Mesenchymal stem cell (in vitro differentiated cells and primary cell): ENCODE measurements around the gene ST6GALNAC3.

Source experiments
- DNase-seq: peaks from one replicate; pipeline ENCODE4 v3.0.0-alpha.2; 2013
- H2AFZ ChIP-seq: one replicate; pipeline ENCODE4 v1.6.1; 2013; ENCODE audit warnings: low read depth, mild to moderate bottlenecking, control low read depth, inconsistent platforms, low read length, moderate library complexity
- H2AK5ac ChIP-seq: 2 replicates; pipeline ENCODE4 v1.6.1; 2013; ENCODE audit warnings: low read length, moderate library complexity, mild to moderate bottlenecking, inconsistent platforms; ENCODE audit not compliant: severe bottlenecking
- H2BK120ac ChIP-seq: one replicate; pipeline ENCODE4 v1.6.1; 2013; ENCODE audit warnings: low read depth, mild to moderate bottlenecking, inconsistent platforms, low read length, moderate library complexity
- H2BK12ac ChIP-seq, 2 experiments: one replicate each; pipeline ENCODE4 v1.6.1; 2013; ENCODE audit warnings: inconsistent platforms in 2 of 2, low read length in 2 of 2, mild to moderate bottlenecking in 2 of 2, moderate library complexity in 2 of 2, control low read depth in 1 of 2
- H2BK15ac ChIP-seq: one replicate; pipeline ENCODE4 v1.6.1; 2013; ENCODE audit warnings: mild to moderate bottlenecking, low read depth, inconsistent platforms; ENCODE audit not compliant: poor library complexity, severe bottlenecking
- H2BK5ac ChIP-seq: 2 replicates; pipeline ENCODE4 v1.6.1; 2013; ENCODE audit warnings: low read depth, mild to moderate bottlenecking, low read length, control low read depth, inconsistent platforms; ENCODE audit not compliant: poor library complexity, severe bottlenecking
- H3K14ac ChIP-seq, 2 experiments: one replicate each; pipeline ENCODE4 v1.6.1; 2013; ENCODE audit warnings: inconsistent platforms in 2 of 2, low read length in 2 of 2, control low read depth in 1 of 2, mild to moderate bottlenecking in 1 of 2, moderate library complexity in 1 of 2
- H3K18ac ChIP-seq, 2 experiments: one replicate each; pipeline ENCODE4 v1.6.1; 2013; ENCODE audit warnings: inconsistent platforms in 2 of 2, low read length in 2 of 2, control low read depth in 1 of 2, low read depth in 1 of 2, mild to moderate bottlenecking in 1 of 2
- H3K23ac ChIP-seq, 2 experiments: one replicate each; pipeline ENCODE4 v1.6.1; 2013; ENCODE audit warnings: inconsistent platforms in 2 of 2, low read length in 2 of 2, mild to moderate bottlenecking in 2 of 2, moderate library complexity in 2 of 2, control low read depth in 1 of 2
- H3K27ac ChIP-seq: 2 replicates; pipeline ENCODE4 v1.5.1; 2013; ENCODE audit warnings: mild to moderate bottlenecking, moderate library complexity, low read length, control low read depth, inconsistent platforms; ENCODE audit not compliant: poor library complexity, severe bottlenecking
- H3K27me3 ChIP-seq, 2 experiments: 2 replicates each; pipeline versions ENCODE4 v1.6.1 to v1.7.0; 2013; ENCODE audit warnings: low read length in 2 of 2, mild to moderate bottlenecking in 2 of 2, moderate library complexity in 2 of 2, control low read depth in 1 of 2, inconsistent platforms in 1 of 2; ENCODE audit not compliant: control insufficient read depth in 1 of 2, insufficient read depth in 1 of 2
- H3K36me3 ChIP-seq, 2 experiments: 2 replicates each; pipeline versions ENCODE4 v1.6.1 to v1.7.0; 2013; ENCODE audit warnings: low read length in 2 of 2, control low read depth in 1 of 2, inconsistent platforms in 1 of 2, low read depth in 1 of 2, mild to moderate bottlenecking in 1 of 2; ENCODE audit not compliant: insufficient read depth in 2 of 2, control insufficient read depth in 1 of 2
- H3K4ac ChIP-seq, 2 experiments: one replicate each; pipeline ENCODE4 v1.6.1; 2013; ENCODE audit warnings: inconsistent platforms in 2 of 2, low read length in 2 of 2, mild to moderate bottlenecking in 2 of 2, moderate library complexity in 2 of 2, control low read depth in 1 of 2, low read depth in 1 of 2
- H3K4me1 ChIP-seq: 2 replicates; pipeline ENCODE4 v1.6.1; 2013; ENCODE audit warnings: low read depth, low read length, control low read depth; ENCODE audit not compliant: control insufficient read depth, insufficient read depth
- H3K4me2 ChIP-seq: 2 replicates; pipeline ENCODE4 v1.6.1; 2013; ENCODE audit warnings: low read length, mild to moderate bottlenecking, inconsistent platforms; ENCODE audit not compliant: poor library complexity, severe bottlenecking
- H3K4me3 ChIP-seq, 2 experiments: 2 replicates each; pipeline versions ENCODE4 v1.5.1 to v1.7.0; 2013; ENCODE audit warnings: low read length in 2 of 2, mild to moderate bottlenecking in 2 of 2, control low read depth in 1 of 2, low read depth in 1 of 2; ENCODE audit not compliant: insufficient read depth in 1 of 2
- H3K79me1 ChIP-seq: replicated peaks from 2 replicates; pipeline ENCODE4 v1.6.1; 2013; ENCODE audit warnings: mild to moderate bottlenecking, control low read depth, low read length, inconsistent platforms; ENCODE audit not compliant: poor library complexity, severe bottlenecking
- H3K9ac ChIP-seq: 2 replicates; pipeline ENCODE4 v1.7.0; 2013; ENCODE audit warnings: mild to moderate bottlenecking, low read length, moderate library complexity
- H3K9me3 ChIP-seq: 2 replicates; pipeline ENCODE4 v1.7.0; 2013; ENCODE audit warnings: mild to moderate bottlenecking, low read length; ENCODE audit not compliant: control insufficient read depth
- H4K8ac ChIP-seq: one replicate; pipeline ENCODE4 v1.6.1; 2013; ENCODE audit warnings: inconsistent platforms, mild to moderate bottlenecking, low read length, moderate library complexity
- H4K91ac ChIP-seq: one replicate; pipeline ENCODE4 v1.6.1; 2013; ENCODE audit warnings: mild to moderate bottlenecking, low read length, inconsistent platforms
- WGBS: methylation state at CpG from one replicate; pipeline ENCODE4 v1.1.7; 2013; ENCODE audit warnings: mixed read lengths; 5-methylcytosine and 5-hydroxymethylcytosine counted together

ST6GALNAC3 gene

GRCh38 chr1:76677416-76678405, 603.2 kb downstream of the ST6GALNAC3 start:
- H3K14ac ChIP-seq: no peak overlapping the region
- H2BK12ac ChIP-seq: no peak overlapping the region
- H3K4me3 ChIP-seq: no peak overlapping the region
- no peak overlapping the region for H3K23ac ChIP-seq
- no peaks in the 10 kb centered on the region for H3K36me3 ChIP-seq
- no peaks in the 10 kb centered on the region for H3K79me1 ChIP-seq
- H4K91ac ChIP-seq: no peak overlapping the region
- H2BK120ac ChIP-seq: no peak overlapping the region
- no peak for DNase-seq
- H3K9me3 ChIP-seq: no peaks in the 10 kb centered on the region
- H3K4ac ChIP-seq: no peak overlapping the region
- H2AFZ ChIP-seq: no peak overlapping the region
- no peak overlapping the region for H3K18ac ChIP-seq
- no peak overlapping the region for H2BK5ac ChIP-seq
- no peak overlapping the region for H2AK5ac ChIP-seq
- H3K9ac ChIP-seq: no peak overlapping the region
- no peaks in the 10 kb centered on the region for H3K4me1 ChIP-seq
- H3K4me2 ChIP-seq: no peak overlapping the region
- H4K8ac ChIP-seq: no peak overlapping the region
- 92% methylated on average over 3 of the region's 5 CpGs for WGBS
- H3K27ac ChIP-seq: no peak overlapping the region
- H3K27me3 ChIP-seq: peaks cover 0 to 25% of the 10 kb centered on the region in 2 experiments
- no peak overlapping the region for H2BK15ac ChIP-seq

GRCh38 chr1:76679534-76680152, 605.1 kb downstream of the ST6GALNAC3 start:
- no peak overlapping the region for H3K27ac ChIP-seq
- H2BK120ac ChIP-seq: no peak overlapping the region
- H3K79me1 ChIP-seq: no peaks in the 10 kb centered on the region
- no peak overlapping the region for H3K18ac ChIP-seq
- no peak overlapping the region for H2BK12ac ChIP-seq
- H2BK5ac ChIP-seq: no peak overlapping the region
- 86% methylated on average over 7 of the region's 8 CpGs for WGBS
- H4K8ac ChIP-seq: no peak overlapping the region
- H3K27me3 ChIP-seq: peaks cover 0 to 29% of the 10 kb centered on the region in 2 experiments
- no peak overlapping the region for H3K9ac ChIP-seq
- H3K4me1 ChIP-seq: no peaks in the 10 kb centered on the region
- H3K23ac ChIP-seq: no peak overlapping the region
- H3K4me3 ChIP-seq: no peak overlapping the region
- H3K4ac ChIP-seq: no peak overlapping the region
- DNase-seq: no peak
- H2AFZ ChIP-seq: no peak overlapping the region
- no peak overlapping the region for H3K14ac ChIP-seq
- no peak overlapping the region for H4K91ac ChIP-seq
- no peak overlapping the region for H2BK15ac ChIP-seq
- no peaks in the 10 kb centered on the region for H3K9me3 ChIP-seq
- no peak overlapping the region for H2AK5ac ChIP-seq
- no peak overlapping the region for H3K4me2 ChIP-seq
- no peaks in the 10 kb centered on the region for H3K36me3 ChIP-seq

GRCh38 chr1:76680651-76681050, 606.1 kb downstream of the ST6GALNAC3 start:
- no peak overlapping the region for H3K14ac ChIP-seq
- H4K8ac ChIP-seq: no peak overlapping the region
- H3K4ac ChIP-seq: no peak overlapping the region

GRCh38 chr1:76682138-76682537, 607.6 kb downstream of the ST6GALNAC3 start:
- Histone ChIP-seq H2AFZ (no peak overlapping the region), H3K18ac (no peak overlapping the region), H2BK120ac (no peak overlapping the region), H2BK15ac (no peak overlapping the region), H3K9me3 (no peaks in the 10 kb centered on the region), H3K4me1 (no peaks in the 10 kb centered on the region), H4K91ac (no peak overlapping the region), H3K14ac (no peak overlapping the region), H3K4ac (no peak overlapping the region), H2AK5ac (no peak overlapping the region), H4K8ac (no peak overlapping the region), H3K9ac (no peak overlapping the region), H2BK5ac (no peak overlapping the region), H3K27me3 (peaks cover 0 to 21% of the 10 kb centered on the region in 2 experiments), H3K79me1 (no peaks in the 10 kb centered on the region), H3K4me2 (no peak overlapping the region), H3K27ac (no peak overlapping the region), H3K36me3 (no peaks in the 10 kb centered on the region), H2BK12ac (no peak overlapping the region), H3K23ac (no peak overlapping the region), H3K4me3 (no peak overlapping the region)
- no peak for DNase-seq
- WGBS: no CpG with 5 or more reads among the region's 1 CpG

More at GRCh38 chr1:76680651-76681050, 606.1 kb downstream of the ST6GALNAC3 start:
- no peak overlapping the region for H4K91ac ChIP-seq
- H3K4me1 ChIP-seq: no peaks in the 10 kb centered on the region
- H3K27me3 ChIP-seq: peaks cover 0 to 19% of the 10 kb centered on the region in 2 experiments
- H2BK15ac ChIP-seq: no peak overlapping the region
- no peak overlapping the region for H2AFZ ChIP-seq
- no peak overlapping the region for H3K9ac ChIP-seq
- no peaks in the 10 kb centered on the region for H3K79me1 ChIP-seq
- no peak overlapping the region for H2AK5ac ChIP-seq
- no peak overlapping the region for H3K18ac ChIP-seq
- H3K4me2 ChIP-seq: no peak overlapping the region
- H3K36me3 ChIP-seq: no peaks in the 10 kb centered on the region
- no peak overlapping the region for H3K27ac ChIP-seq
- H3K4me3 ChIP-seq: no peak overlapping the region
- WGBS: no CpG with 5 or more reads among the region's 1 CpG
- no peak overlapping the region for H2BK120ac ChIP-seq
- DNase-seq: no peak
- no peak overlapping the region for H2BK12ac ChIP-seq
- no peak overlapping the region for H3K23ac ChIP-seq
- H2BK5ac ChIP-seq: no peak overlapping the region
- H3K9me3 ChIP-seq: no peaks in the 10 kb centered on the region
